HEK293T (cell line): Measurements from ENCODE around the gene PCSK5.

Source experiments
- ARNT ChIP-seq: fragments of 450-650 bp; IDR thresholded peaks from 2 replicates; pipeline ENCODE4 v1.6.1; 2017; ENCODE audit warnings: mild to moderate bottlenecking
- BHLHE40 ChIP-seq: fragments of 450-650 bp; IDR thresholded peaks from 2 replicates; pipeline ENCODE4 v1.6.1; 2016; ENCODE audit warnings: mild to moderate bottlenecking, moderate library complexity, borderline replicate concordance
- ELF4 ChIP-seq: fragments of 450-650 bp; IDR thresholded peaks from 2 replicates; pipeline ENCODE4 v1.6.1; 2017; ENCODE audit warnings: antibody characterized with exemption
- FOXA1 ChIP-seq: fragments of 450-650 bp; IDR thresholded peaks from 2 replicates; pipeline ENCODE4 v1.6.1; 2016; ENCODE audit warnings: mild to moderate bottlenecking
- FOXK2 ChIP-seq: fragments of 450-650 bp; IDR thresholded peaks from 2 replicates; pipeline ENCODE4 v1.6.1; 2016; ENCODE audit warnings: mild to moderate bottlenecking
- FOXM1 ChIP-seq: fragments of 450-650 bp; IDR thresholded peaks from 2 replicates; pipeline ENCODE4 v1.6.1; 2017; ENCODE audit warnings: mild to moderate bottlenecking, borderline replicate concordance
- HDGF ChIP-seq: fragments of 450-650 bp; IDR thresholded peaks from 2 replicates; pipeline ENCODE4 v1.6.1; 2017; ENCODE audit warnings: antibody characterized with exemption, borderline replicate concordance
- LEF1 ChIP-seq: fragments of 450-650 bp; IDR thresholded peaks from 2 replicates; pipeline ENCODE4 v1.6.1; 2017; ENCODE audit warnings: mild to moderate bottlenecking, borderline replicate concordance
- NFRKB ChIP-seq: fragments of 450-650 bp; IDR thresholded peaks from 2 replicates; pipeline ENCODE4 v1.6.1; 2016; ENCODE audit warnings: mild to moderate bottlenecking, moderate library complexity
- SP1 ChIP-seq: fragments of 450-650 bp; IDR thresholded peaks from 2 replicates; pipeline ENCODE4 v1.6.1; 2017
- SUZ12 ChIP-seq: fragments of 450-650 bp; IDR thresholded peaks from 2 replicates; pipeline ENCODE4 v1.6.1; 2016; ENCODE audit warnings: mild to moderate bottlenecking
- TARDBP ChIP-seq: fragments of 450-650 bp; IDR thresholded peaks from 2 replicates; pipeline ENCODE4 v1.6.1; 2016
- ZNF384 ChIP-seq: fragments of 450-650 bp; IDR thresholded peaks from 2 replicates; pipeline ENCODE4 v1.6.1; 2016

- TF ChIP-seq TARDBP (no peak), BHLHE40 (no peak), SUZ12 (no peak), SP1 (no peak), FOXK2 (no peak), FOXM1 (no peak), FOXA1 (no peak), ARNT (no peak), HDGF (no peak), LEF1 (no peak), ZNF384 (no peak), NFRKB (no peak), ELF4 (no peak)
Measured at GRCh38 chr9:75907329-75907728, 16.9 kb downstream of the PCSK5 start.
